ENCODE measurements around the gene KCNH3.

- TF ChIP-seq, protein P1, sequence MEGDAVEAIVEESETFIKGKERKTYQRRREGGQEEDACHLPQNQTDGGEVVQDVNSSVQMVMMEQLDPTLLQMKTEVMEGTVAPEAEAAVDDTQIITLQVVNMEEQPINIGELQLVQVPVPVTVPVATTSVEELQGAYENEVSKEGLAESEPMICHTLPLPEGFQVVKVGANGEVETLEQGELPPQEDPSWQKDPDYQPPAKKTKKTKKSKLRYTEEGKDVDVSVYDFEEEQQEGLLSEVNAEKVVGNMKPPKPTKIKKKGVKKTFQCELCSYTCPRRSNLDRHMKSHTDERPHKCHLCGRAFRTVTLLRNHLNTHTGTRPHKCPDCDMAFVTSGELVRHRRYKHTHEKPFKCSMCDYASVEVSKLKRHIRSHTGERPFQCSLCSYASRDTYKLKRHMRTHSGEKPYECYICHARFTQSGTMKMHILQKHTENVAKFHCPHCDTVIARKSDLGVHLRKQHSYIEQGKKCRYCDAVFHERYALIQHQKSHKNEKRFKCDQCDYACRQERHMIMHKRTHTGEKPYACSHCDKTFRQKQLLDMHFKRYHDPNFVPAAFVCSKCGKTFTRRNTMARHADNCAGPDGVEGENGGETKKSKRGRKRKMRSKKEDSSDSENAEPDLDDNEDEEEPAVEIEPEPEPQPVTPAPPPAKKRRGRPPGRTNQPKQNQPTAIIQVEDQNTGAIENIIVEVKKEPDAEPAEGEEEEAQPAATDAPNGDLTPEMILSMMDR (IDR thresholded peaks at IDR 0.05), result no peak
- TF ChIP-seq ZFX (IDR thresholded peaks at IDR 0.05; ENCODE audit: borderline replicate concordance), result no peak
Observed at GRCh38 chr12:49524660-49525324, 14.0 kb upstream of the KCNH3 start.
